Measurements from ENCODE around the gene MYL10.

- TF ChIP-seq CTCF (conservative IDR thresholded peaks at IDR 0.05) (no peak), EZH2 (IDR thresholded peaks at IDR 0.05; ENCODE audit: low read depth) (no peak)
Observed at GRCh38 chr7:101631224-101631714, 2.2 kb upstream of the MYL10 start.
